ENCODE data around the gene DCANP1.
"Not testable (repeated sequence)": the region's sequence is repeated elsewhere in the genome, so short reads cannot be mapped to it uniquely, and the experiment has no call there.

DCANP1 gene

GRCh38 chr5:135447298-135447929 lies at the start of gene DCANP1:
Gene DCANP1 (minus strand): TSS chr5:135447348. CDS start chr5:135447108, 240 bp downstream.
- in situ Hi-C loops (cut with MboI; ENCODE audit: low sequenced_read_pairs): no loop called here

GRCh38 chr5:135495531-135495930 lies 48.4 kb upstream of the DCANP1 start:
- in situ Hi-C loops (cut with MboI; ENCODE audit: low sequenced_read_pairs): not testable (repeated sequence)

GRCh38 chr5:135494196-135494595 lies 47.0 kb upstream of the DCANP1 start:
- in situ Hi-C loops (cut with MboI; ENCODE audit: low sequenced_read_pairs): no loop called here

GRCh38 chr5:135493406-135494180 lies 46.4 kb upstream of the DCANP1 start:
- in situ Hi-C loops (cut with MboI; ENCODE audit: low sequenced_read_pairs): no loop called here

GRCh38 chr5:135492319-135492626 lies 45.1 kb upstream of the DCANP1 start:
- in situ Hi-C loops (cut with MboI; ENCODE audit: low sequenced_read_pairs): no loop called here

GRCh38 chr5:135491552-135492318 lies 44.6 kb upstream of the DCANP1 start:
- in situ Hi-C loops (cut with MboI; ENCODE audit: low sequenced_read_pairs): no loop called here

GRCh38 chr5:135491038-135491551 lies 43.9 kb upstream of the DCANP1 start:
- in situ Hi-C loops (cut with MboI; ENCODE audit: low sequenced_read_pairs): no loop called here

- in situ Hi-C loops (cut with MboI; ENCODE audit: low sequenced_read_pairs): no loop called here
Measured at GRCh38 chr5:135490245-135491037, 43.3 kb upstream of the DCANP1 start.

- in situ Hi-C loops (cut with MboI; ENCODE audit: low sequenced_read_pairs): no loop called here
Measured at GRCh38 chr5:135489466-135490244, 42.5 kb upstream of the DCANP1 start.

GRCh38 chr5:135488727-135489465 lies 41.7 kb upstream of the DCANP1 start:
- in situ Hi-C loops (cut with MboI; ENCODE audit: low sequenced_read_pairs): no loop called here

- in situ Hi-C loops (cut with MboI; ENCODE audit: low sequenced_read_pairs): no loop called here
Measured at GRCh38 chr5:135487839-135488514, 40.8 kb upstream of the DCANP1 start.

GRCh38 chr5:135487037-135487395 lies 39.9 kb upstream of the DCANP1 start:
- in situ Hi-C loops (cut with MboI; ENCODE audit: low sequenced_read_pairs): no loop called here

GRCh38 chr5:135486131-135487036 lies 39.2 kb upstream of the DCANP1 start:
- in situ Hi-C loops (cut with MboI; ENCODE audit: low sequenced_read_pairs): no loop called here

- in situ Hi-C loops (cut with MboI; ENCODE audit: low sequenced_read_pairs): no loop called here
Measured at GRCh38 chr5:135484674-135485086, 37.5 kb upstream of the DCANP1 start.

GRCh38 chr5:135483254-135483653 lies 36.1 kb upstream of the DCANP1 start:
- in situ Hi-C loops (cut with MboI; ENCODE audit: low sequenced_read_pairs): no loop called here

- in situ Hi-C loops (cut with MboI; ENCODE audit: low sequenced_read_pairs): no loop called here
Measured at GRCh38 chr5:135482381-135482933, 35.3 kb upstream of the DCANP1 start.

- in situ Hi-C loops (cut with MboI; ENCODE audit: low sequenced_read_pairs): no loop called here
Measured at GRCh38 chr5:135481909-135482311, 34.8 kb upstream of the DCANP1 start.

GRCh38 chr5:135481387-135481786 lies 34.2 kb upstream of the DCANP1 start:
- in situ Hi-C loops (cut with MboI; ENCODE audit: low sequenced_read_pairs): no loop called here
